GM12872 (cell line): ENCODE measurements around the gene CDH3.

Source experiments
- TF ChIP-seq, protein P1 (sequence below): IDR thresholded peaks from 3 replicates; pipeline ENCODE4 v1.5.1; 2011; ENCODE audit warnings: low read depth, mild to moderate bottlenecking, low read length, moderate library complexity; ENCODE audit not compliant: insufficient read depth

The CDH3 gene

DNA sequence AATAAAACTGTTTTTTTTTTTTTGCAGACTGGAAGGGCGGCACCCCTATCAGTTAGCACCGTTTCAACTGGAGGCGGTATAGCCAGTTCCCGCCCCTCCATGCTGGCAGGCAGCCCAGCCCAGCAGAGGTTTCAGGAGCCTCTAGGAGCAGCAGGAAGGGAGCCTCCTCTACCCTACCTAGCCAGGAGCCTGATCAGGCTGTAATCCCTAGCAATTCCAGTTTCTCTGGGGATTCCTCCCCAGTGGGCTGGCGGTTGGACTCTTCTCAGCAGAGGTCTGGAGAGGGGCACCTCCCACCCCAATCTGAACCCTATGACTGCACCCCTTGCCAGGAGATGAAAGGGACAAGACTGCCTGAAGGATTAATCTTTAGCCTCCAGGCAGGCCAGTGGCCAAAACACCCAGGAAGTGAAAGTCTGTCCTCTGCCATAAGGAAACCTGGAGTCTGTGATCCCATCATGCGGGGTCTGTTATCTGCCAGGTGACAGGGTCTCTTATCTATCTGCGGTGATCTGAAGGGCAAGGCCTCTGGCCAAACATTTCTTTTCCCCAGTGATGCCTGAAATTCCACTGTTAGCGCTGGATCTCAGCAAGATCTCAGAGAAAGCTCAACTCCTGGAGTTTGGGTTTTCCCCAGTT, 87.1 kb downstream of the CDH3 start:
- TF ChIP-seq, protein P1, sequence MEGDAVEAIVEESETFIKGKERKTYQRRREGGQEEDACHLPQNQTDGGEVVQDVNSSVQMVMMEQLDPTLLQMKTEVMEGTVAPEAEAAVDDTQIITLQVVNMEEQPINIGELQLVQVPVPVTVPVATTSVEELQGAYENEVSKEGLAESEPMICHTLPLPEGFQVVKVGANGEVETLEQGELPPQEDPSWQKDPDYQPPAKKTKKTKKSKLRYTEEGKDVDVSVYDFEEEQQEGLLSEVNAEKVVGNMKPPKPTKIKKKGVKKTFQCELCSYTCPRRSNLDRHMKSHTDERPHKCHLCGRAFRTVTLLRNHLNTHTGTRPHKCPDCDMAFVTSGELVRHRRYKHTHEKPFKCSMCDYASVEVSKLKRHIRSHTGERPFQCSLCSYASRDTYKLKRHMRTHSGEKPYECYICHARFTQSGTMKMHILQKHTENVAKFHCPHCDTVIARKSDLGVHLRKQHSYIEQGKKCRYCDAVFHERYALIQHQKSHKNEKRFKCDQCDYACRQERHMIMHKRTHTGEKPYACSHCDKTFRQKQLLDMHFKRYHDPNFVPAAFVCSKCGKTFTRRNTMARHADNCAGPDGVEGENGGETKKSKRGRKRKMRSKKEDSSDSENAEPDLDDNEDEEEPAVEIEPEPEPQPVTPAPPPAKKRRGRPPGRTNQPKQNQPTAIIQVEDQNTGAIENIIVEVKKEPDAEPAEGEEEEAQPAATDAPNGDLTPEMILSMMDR = no peak

DNA sequence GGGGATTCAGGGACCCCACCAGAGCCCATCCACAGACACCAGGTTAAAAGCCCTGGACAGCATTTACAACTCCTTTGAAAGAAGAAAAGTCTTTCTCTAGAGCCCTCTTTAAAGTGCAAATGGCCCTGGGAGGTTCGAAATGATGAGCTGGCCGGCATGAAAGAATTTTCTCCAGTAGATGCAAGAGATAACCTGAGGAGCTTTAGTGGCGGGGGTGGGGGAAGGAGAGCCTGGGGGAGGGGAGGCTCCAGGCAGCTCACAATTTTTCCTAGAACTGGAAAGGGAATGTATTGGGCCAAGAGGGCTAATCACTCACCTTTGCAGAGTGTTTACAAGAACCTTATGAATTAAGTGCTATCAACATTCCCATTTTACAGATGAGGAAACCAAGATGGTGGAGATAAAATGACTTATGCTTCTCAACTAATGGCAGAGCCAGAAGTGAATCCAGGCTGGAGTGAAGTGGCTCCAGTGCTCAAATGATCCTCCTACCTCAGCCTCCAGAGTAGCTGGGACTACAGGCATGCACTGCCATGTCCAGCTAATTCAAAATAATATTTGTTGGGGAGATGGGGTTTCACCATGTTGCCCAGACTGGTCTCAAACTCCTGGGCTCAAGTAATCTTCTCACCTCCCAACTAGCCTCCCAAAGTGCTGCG, 87.8 kb downstream of the CDH3 start:
- TF ChIP-seq, protein P1 = no peak

DNA sequence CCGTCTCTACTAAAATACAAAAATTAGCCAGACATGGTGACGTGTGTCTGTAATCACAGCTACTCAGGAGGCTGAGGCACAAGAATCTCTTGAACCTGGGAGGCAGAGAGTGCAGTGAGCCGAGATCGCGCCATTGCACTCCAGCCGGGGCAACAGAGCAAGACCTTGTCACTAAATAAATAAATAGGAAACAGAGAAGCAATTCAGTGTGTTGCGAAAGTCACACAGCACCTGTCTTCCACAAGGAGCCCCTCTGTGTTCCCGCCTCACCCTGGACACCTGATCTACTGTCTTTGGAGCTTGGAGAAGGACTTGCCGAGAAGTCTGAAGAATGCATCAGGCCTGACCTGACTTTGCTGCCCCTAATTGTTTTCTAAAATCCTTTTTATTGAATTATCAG, 88.5 kb downstream of the CDH3 start:
- TF ChIP-seq, protein P1 = no peak

DNA sequence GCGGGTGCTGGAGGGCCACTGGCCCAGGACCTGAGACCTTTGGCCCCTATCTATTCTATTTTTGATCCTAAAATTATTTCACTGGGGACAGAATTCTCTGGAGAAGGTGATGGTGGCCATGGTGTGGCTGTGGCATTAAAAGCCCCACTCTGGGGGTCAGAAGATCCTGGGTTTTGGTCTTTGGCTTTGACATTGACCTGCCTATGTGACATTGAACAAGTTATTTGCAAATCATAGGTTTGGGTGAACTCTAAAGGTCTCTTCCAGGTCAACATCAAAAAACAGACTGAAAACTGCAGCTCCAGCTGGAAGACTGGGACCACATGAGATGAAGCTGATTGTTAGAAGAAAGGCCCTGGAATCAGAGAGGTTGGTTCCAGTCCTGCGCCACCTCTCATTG, 89.7 kb downstream of the CDH3 start:
- TF ChIP-seq, protein P1 = no peak

DNA sequence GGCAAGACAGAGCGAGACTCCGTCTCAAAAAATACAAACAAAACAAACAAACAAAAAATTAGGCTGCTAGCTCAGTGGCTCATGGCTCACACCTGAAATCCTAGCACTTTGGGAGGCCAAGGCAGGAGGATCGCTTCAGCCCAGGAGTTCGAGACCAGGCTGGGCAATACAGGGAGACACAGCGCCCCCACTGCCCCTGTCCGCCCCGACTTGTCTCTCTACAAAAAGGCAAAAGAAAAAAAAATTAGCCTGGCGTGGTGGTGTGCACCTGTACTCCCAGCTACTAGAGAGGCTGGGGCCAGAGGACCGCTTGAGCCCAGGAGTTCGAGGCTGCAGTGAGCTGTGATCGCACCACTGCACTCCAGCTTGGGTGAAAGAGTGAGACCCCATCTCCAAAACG, 91.5 kb downstream of the CDH3 start:
- TF ChIP-seq, protein P1 = no peak

DNA sequence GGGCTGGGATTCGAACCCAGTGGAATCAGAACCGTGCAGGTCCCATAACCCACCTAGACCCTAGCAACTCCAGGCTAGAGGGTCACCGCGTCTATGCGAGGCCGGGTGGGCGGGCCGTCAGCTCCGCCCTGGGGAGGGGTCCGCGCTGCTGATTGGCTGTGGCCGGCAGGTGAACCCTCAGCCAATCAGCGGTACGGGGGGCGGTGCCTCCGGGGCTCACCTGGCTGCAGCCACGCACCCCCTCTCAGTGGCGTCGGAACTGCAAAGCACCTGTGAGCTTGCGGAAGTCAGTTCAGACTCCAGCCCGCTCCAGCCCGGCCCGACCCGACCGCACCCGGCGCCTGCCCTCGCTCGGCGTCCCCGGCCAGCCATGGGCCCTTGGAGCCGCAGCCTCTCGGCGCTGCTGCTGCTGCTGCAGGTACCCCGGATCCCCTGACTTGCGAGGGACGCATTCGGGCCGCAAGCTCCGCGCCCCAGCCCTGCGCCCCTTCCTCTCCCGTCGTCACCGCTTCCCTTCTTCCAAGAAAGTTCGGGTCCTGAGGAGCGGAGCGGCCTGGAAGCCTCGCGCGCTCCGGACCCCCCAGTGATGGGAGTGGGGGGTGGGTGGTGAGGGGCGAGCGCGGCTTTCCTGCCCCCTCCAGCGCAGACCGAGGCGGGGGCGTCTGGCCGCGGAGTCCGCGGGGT, 92.1 kb downstream of the CDH3 start, which contains the start of gene CDH1:
Gene CDH1 (plus strand): TSS at position 247 of the 684 bp plus-strand sequence. CDS start 124 bp downstream, at position 371.
- TF ChIP-seq, protein P1 = no peak
